Measurements from ENCODE around the gene GRSF1. TPM values are rescaled to one million over a fixed set of nuclear protein-coding genes. Genes with fewer than 3 reads are reported as not detected.

GRSF1 gene, protein sequence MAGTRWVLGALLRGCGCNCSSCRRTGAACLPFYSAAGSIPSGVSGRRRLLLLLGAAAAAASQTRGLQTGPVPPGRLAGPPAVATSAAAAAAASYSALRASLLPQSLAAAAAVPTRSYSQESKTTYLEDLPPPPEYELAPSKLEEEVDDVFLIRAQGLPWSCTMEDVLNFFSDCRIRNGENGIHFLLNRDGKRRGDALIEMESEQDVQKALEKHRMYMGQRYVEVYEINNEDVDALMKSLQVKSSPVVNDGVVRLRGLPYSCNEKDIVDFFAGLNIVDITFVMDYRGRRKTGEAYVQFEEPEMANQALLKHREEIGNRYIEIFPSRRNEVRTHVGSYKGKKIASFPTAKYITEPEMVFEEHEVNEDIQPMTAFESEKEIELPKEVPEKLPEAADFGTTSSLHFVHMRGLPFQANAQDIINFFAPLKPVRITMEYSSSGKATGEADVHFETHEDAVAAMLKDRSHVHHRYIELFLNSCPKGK
- total RNA-seq: 73.2 and 91.9 TPM in 2 replicates

GRCh38 chr4:70839589-70840093 is at the start of gene GRSF1:
TSS of gene GRSF1 (minus strand) at chr4:70839890. CDS start at chr4:70839827, 63 bp downstream.

Small RNAs within 50 kb of the gene (small RNA-seq; reads per million reads assigned to genes)
- gene RF00026 (not detected), gene RNU6-891P (not detected)

Other genes with a start within 250 kb of the GRSF1 start
- gene AMBN, start 247.6 kb downstream of the GRSF1 start, total RNA-seq: not detected in 2 replicates
- under 0.01 TPM in 1 of 2 replicates, not detected in the other for gene ENAM, start 211.1 kb downstream of the GRSF1 start, total RNA-seq
- not detected in 2 replicates for gene JCHAIN, start 173.4 kb downstream of the GRSF1 start, total RNA-seq
- gene UTP3, start 151.4 kb downstream of the GRSF1 start, total RNA-seq: 22.0 and 24.2 TPM in 2 replicates
- 36.3 and 50.5 TPM in 2 replicates for gene RUFY3, start 117.9 kb downstream of the GRSF1 start, total RNA-seq
- 13.4 and 16.5 TPM in 2 replicates for gene MOB1B, start 62.5 kb upstream of the GRSF1 start, total RNA-seq
- gene DCK, start 153.8 kb upstream of the GRSF1 start, total RNA-seq: 18.6 and 21.1 TPM in 2 replicates

Data from vein endothelial cell (primary cell).